ENCODE data around the gene USP26. TPM values are rescaled to one million over a fixed set of nuclear protein-coding genes. Genes with fewer than 3 reads are reported as not detected.

USP26 gene, protein sequence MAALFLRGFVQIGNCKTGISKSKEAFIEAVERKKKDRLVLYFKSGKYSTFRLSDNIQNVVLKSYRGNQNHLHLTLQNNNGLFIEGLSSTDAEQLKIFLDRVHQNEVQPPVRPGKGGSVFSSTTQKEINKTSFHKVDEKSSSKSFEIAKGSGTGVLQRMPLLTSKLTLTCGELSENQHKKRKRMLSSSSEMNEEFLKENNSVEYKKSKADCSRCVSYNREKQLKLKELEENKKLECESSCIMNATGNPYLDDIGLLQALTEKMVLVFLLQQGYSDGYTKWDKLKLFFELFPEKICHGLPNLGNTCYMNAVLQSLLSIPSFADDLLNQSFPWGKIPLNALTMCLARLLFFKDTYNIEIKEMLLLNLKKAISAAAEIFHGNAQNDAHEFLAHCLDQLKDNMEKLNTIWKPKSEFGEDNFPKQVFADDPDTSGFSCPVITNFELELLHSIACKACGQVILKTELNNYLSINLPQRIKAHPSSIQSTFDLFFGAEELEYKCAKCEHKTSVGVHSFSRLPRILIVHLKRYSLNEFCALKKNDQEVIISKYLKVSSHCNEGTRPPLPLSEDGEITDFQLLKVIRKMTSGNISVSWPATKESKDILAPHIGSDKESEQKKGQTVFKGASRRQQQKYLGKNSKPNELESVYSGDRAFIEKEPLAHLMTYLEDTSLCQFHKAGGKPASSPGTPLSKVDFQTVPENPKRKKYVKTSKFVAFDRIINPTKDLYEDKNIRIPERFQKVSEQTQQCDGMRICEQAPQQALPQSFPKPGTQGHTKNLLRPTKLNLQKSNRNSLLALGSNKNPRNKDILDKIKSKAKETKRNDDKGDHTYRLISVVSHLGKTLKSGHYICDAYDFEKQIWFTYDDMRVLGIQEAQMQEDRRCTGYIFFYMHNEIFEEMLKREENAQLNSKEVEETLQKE
- total RNA-seq = not detected in 2 replicates

DNA sequence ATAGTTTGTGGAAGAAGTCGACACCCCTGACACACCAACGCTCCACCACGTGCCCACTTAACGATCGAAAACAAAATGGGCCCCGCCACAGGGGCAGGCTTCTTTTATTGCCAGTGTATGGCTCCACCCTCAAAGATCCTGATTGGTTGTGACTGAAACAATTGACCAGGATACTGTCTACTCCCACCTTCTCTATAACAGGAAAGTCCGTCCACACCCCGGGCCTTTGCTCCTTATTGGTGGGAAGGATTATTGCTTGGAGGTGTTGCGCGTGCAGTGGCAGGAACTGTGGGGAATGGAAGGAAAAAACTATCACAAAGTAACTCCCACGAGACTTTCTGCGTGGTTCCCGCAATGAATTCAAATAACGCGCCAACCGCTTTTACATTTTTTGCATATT, at the start of gene USP26:
USP26 (minus strand) TSS at position 79 of the 400 bp plus-strand sequence. CDS start 68,889 bp downstream, outside the sequence.

Other genes with a start within 250 kb of the USP26 start
- 0.06 and 0.13 TPM in 2 replicates for gene HS6ST2, start 138.5 kb downstream of the USP26 start, total RNA-seq
- gene TFDP3, start 121.2 kb upstream of the USP26 start, total RNA-seq = not detected in 2 replicates

Measured in aortic smooth muscle cell (primary cell).